ENCODE data around the gene ZSCAN21. TPM values are rescaled to one million over a fixed set of nuclear protein-coding genes. Genes with fewer than 3 reads are reported as not detected.

ZSCAN21 gene
- total RNA-seq, 1 donor from 2014 or later, result 11.5 TPM

GRCh38 chr7:100085515-100085914 lies 35.9 kb downstream of the ZSCAN21 start:
- H3K9me3 ChIP-seq (ENCODE audit: control insufficient read depth in 3 of 3, low read length in 3 of 3), result no peaks in the 10 kb centered on the region
- no peak overlapping the region for H3K27ac ChIP-seq (ENCODE audit: low read depth, low read length)
- H3K4me3 ChIP-seq (ENCODE audit: low read length in 3 of 3), result no peak overlapping the region
- no peaks in the 10 kb centered on the region for H3K27me3 ChIP-seq (ENCODE audit: control insufficient read depth in 3 of 3, insufficient read depth in 3 of 3, low read length in 3 of 3)
- no peak overlapping the region for H3K9ac ChIP-seq (ENCODE audit: low read depth in 1 of 3, low read length in 3 of 3)
- H3K36me3 ChIP-seq (ENCODE audit: control insufficient read depth in 3 of 3, insufficient read depth in 3 of 3, low read length in 3 of 3), result peaks cover 3% of the 10 kb centered on the region in 3 donors
- peaks cover 24 to 31% (median 25%) of the 10 kb centered on the region in 3 donors for H3K4me1 ChIP-seq (ENCODE audit: control insufficient read depth in 3 of 3, insufficient read depth in 3 of 3, low read length in 3 of 3)

- peaks cover 20 to 25% (median 23%) of the 10 kb centered on the region in 3 donors for H3K4me1 ChIP-seq (ENCODE audit: control insufficient read depth in 3 of 3, insufficient read depth in 3 of 3, low read length in 3 of 3)
- H3K27ac ChIP-seq (ENCODE audit: low read depth, low read length), result no peak overlapping the region
- no peaks in the 10 kb centered on the region for H3K9me3 ChIP-seq (ENCODE audit: control insufficient read depth in 3 of 3, low read length in 3 of 3)
- H3K36me3 ChIP-seq (ENCODE audit: control insufficient read depth in 3 of 3, insufficient read depth in 3 of 3, low read length in 3 of 3), result peaks cover 19 to 20% (median 20%) of the 10 kb centered on the region in 3 donors
- H3K27me3 ChIP-seq (ENCODE audit: control insufficient read depth in 3 of 3, insufficient read depth in 3 of 3, low read length in 3 of 3), result no peaks in the 10 kb centered on the region
- no peak overlapping the region for H3K4me3 ChIP-seq (ENCODE audit: low read length in 3 of 3)
- no peak overlapping the region for H3K9ac ChIP-seq (ENCODE audit: low read depth in 1 of 3, low read length in 3 of 3)
These were observed 37.6 kb downstream of the ZSCAN21 start for GRCh38 chr7:100087055-100087750.

- H3K9ac ChIP-seq (ENCODE audit: low read depth in 1 of 3, low read length in 3 of 3), result peak overlapping the region; percentile 78 to 94 (median 88)
- H3K4me1 ChIP-seq (ENCODE audit: control insufficient read depth in 3 of 3, insufficient read depth in 3 of 3, low read length in 3 of 3), result peaks cover 15 to 20% (median 20%) of the 10 kb centered on the region in 3 donors
- H3K4me3 ChIP-seq (ENCODE audit: low read length in 3 of 3), result peak overlapping the region; percentile 71 to 96 (median 93)
- peak overlapping the region; percentile 73 for H3K27ac ChIP-seq (ENCODE audit: low read depth, low read length)
- H3K36me3 ChIP-seq (ENCODE audit: control insufficient read depth in 3 of 3, insufficient read depth in 3 of 3, low read length in 3 of 3), result peaks cover 28 to 30% (median 30%) of the 10 kb centered on the region in 3 donors
- no peaks in the 10 kb centered on the region for H3K9me3 ChIP-seq (ENCODE audit: control insufficient read depth in 3 of 3, low read length in 3 of 3)
- no peaks in the 10 kb centered on the region for H3K27me3 ChIP-seq (ENCODE audit: control insufficient read depth in 3 of 3, insufficient read depth in 3 of 3, low read length in 3 of 3)
These were observed 38.6 kb downstream of the ZSCAN21 start for GRCh38 chr7:100088095-100088620.

GRCh38 chr7:100088621-100089457 lies 39.3 kb downstream of the ZSCAN21 start, which contains the start of gene COPS6:
TSS of gene COPS6 (plus strand) at chr7:100088969. CDS start at chr7:100088991, 22 bp downstream.
- peak within 1 kb of the TSS; percentile 78 to 94 (median 88) for H3K9ac ChIP-seq (ENCODE audit: low read depth in 1 of 3, low read length in 3 of 3)
- no peaks in the 10 kb centered on the region for H3K9me3 ChIP-seq (ENCODE audit: control insufficient read depth in 3 of 3, low read length in 3 of 3)

GRCh38 chr7:100089458-100090196 lies 40.1 kb downstream of the ZSCAN21 start:
- H3K27me3 ChIP-seq (ENCODE audit: control insufficient read depth in 3 of 3, insufficient read depth in 3 of 3, low read length in 3 of 3), result no peaks in the 10 kb centered on the region
- peak overlapping the region; percentile 93 to 96 (median 95) for H3K4me3 ChIP-seq (ENCODE audit: low read length in 3 of 3)
- H3K9me3 ChIP-seq (ENCODE audit: control insufficient read depth in 3 of 3, low read length in 3 of 3), result no peaks in the 10 kb centered on the region
- peak overlapping the region; percentile 78 to 94 (median 88) for H3K9ac ChIP-seq (ENCODE audit: low read depth in 1 of 3, low read length in 3 of 3)
- H3K27ac ChIP-seq (ENCODE audit: low read depth, low read length), result peak overlapping the region; percentile 73
- peaks cover 39 to 44% (median 43%) of the 10 kb centered on the region in 3 donors for H3K36me3 ChIP-seq (ENCODE audit: control insufficient read depth in 3 of 3, insufficient read depth in 3 of 3, low read length in 3 of 3)
- H3K4me1 ChIP-seq (ENCODE audit: control insufficient read depth in 3 of 3, insufficient read depth in 3 of 3, low read length in 3 of 3), result peaks cover 19 to 31% (median 27%) of the 10 kb centered on the region in 3 donors

More at GRCh38 chr7:100088621-100089457, 39.3 kb downstream of the ZSCAN21 start, which contains the start of gene COPS6:
- peak within 1 kb of the TSS; percentile 73 for H3K27ac ChIP-seq (ENCODE audit: low read depth, low read length)
- H3K36me3 ChIP-seq (ENCODE audit: control insufficient read depth in 3 of 3, insufficient read depth in 3 of 3, low read length in 3 of 3), result peaks cover 34 to 37% (median 36%) of the 10 kb centered on the region in 3 donors
- H3K4me1 ChIP-seq (ENCODE audit: control insufficient read depth in 3 of 3, insufficient read depth in 3 of 3, low read length in 3 of 3), result peaks cover 16 to 27% (median 26%) of the 10 kb centered on the region in 3 donors
- H3K27me3 ChIP-seq (ENCODE audit: control insufficient read depth in 3 of 3, insufficient read depth in 3 of 3, low read length in 3 of 3), result no peaks in the 10 kb centered on the region
- peak within 1 kb of the TSS; percentile 93 to 96 (median 95) for H3K4me3 ChIP-seq (ENCODE audit: low read length in 3 of 3)

GRCh38 chr7:100090527-100091410 lies 41.2 kb downstream of the ZSCAN21 start:
- Histone ChIP-seq H3K9ac (ENCODE audit: low read depth in 1 of 3, low read length in 3 of 3) (no peak overlapping the region), H3K36me3 (ENCODE audit: control insufficient read depth in 3 of 3, insufficient read depth in 3 of 3, low read length in 3 of 3) (peaks cover 50 to 54% (median 52%) of the 10 kb centered on the region in 3 donors), H3K27ac (ENCODE audit: low read depth, low read length) (no peak overlapping the region)

GRCh38 chr7:100091411-100092181 lies 42.0 kb downstream of the ZSCAN21 start:
- no peak overlapping the region for H3K4me3 ChIP-seq (ENCODE audit: low read length in 3 of 3)
- peaks cover 19 to 31% (median 27%) of the 10 kb centered on the region in 3 donors for H3K4me1 ChIP-seq (ENCODE audit: control insufficient read depth in 3 of 3, insufficient read depth in 3 of 3, low read length in 3 of 3)
- H3K27ac ChIP-seq (ENCODE audit: low read depth, low read length), result no peak overlapping the region
- no peaks in the 10 kb centered on the region for H3K27me3 ChIP-seq (ENCODE audit: control insufficient read depth in 3 of 3, insufficient read depth in 3 of 3, low read length in 3 of 3)
- peaks cover 56 to 61% (median 59%) of the 10 kb centered on the region in 3 donors for H3K36me3 ChIP-seq (ENCODE audit: control insufficient read depth in 3 of 3, insufficient read depth in 3 of 3, low read length in 3 of 3)
- no peaks in the 10 kb centered on the region for H3K9me3 ChIP-seq (ENCODE audit: control insufficient read depth in 3 of 3, low read length in 3 of 3)
- no peak overlapping the region for H3K9ac ChIP-seq (ENCODE audit: low read depth in 1 of 3, low read length in 3 of 3)

More at GRCh38 chr7:100090527-100091410, 41.2 kb downstream of the ZSCAN21 start:
- Histone ChIP-seq H3K4me3 (ENCODE audit: low read length in 3 of 3) (no peak overlapping the region), H3K4me1 (ENCODE audit: control insufficient read depth in 3 of 3, insufficient read depth in 3 of 3, low read length in 3 of 3) (peaks cover 19 to 31% (median 27%) of the 10 kb centered on the region in 3 donors), H3K9me3 (ENCODE audit: control insufficient read depth in 3 of 3, low read length in 3 of 3) (no peaks in the 10 kb centered on the region), H3K27me3 (ENCODE audit: control insufficient read depth in 3 of 3, insufficient read depth in 3 of 3, low read length in 3 of 3) (no peaks in the 10 kb centered on the region)

GRCh38 chr7:100093054-100093453 lies 43.5 kb downstream of the ZSCAN21 start:
- H3K27me3 ChIP-seq (ENCODE audit: control insufficient read depth in 3 of 3, insufficient read depth in 3 of 3, low read length in 3 of 3), result no peaks in the 10 kb centered on the region
- peaks cover 68 to 73% (median 72%) of the 10 kb centered on the region in 3 donors for H3K36me3 ChIP-seq (ENCODE audit: control insufficient read depth in 3 of 3, insufficient read depth in 3 of 3, low read length in 3 of 3)
- no peak overlapping the region for H3K4me3 ChIP-seq (ENCODE audit: low read length in 3 of 3)
- no peaks in the 10 kb centered on the region for H3K9me3 ChIP-seq (ENCODE audit: control insufficient read depth in 3 of 3, low read length in 3 of 3)
- H3K9ac ChIP-seq (ENCODE audit: low read depth in 1 of 3, low read length in 3 of 3), result no peak overlapping the region
- H3K4me1 ChIP-seq (ENCODE audit: control insufficient read depth in 3 of 3, insufficient read depth in 3 of 3, low read length in 3 of 3), result peaks cover 18 to 31% (median 26%) of the 10 kb centered on the region in 3 donors
- H3K27ac ChIP-seq (ENCODE audit: low read depth, low read length), result no peak overlapping the region

Data from skeletal muscle tissue (tissue), 4 donors.